Transverse colon (tissue), 4 donors: ENCODE measurements around the gene PKIB. TPM values are rescaled to one million over a fixed set of nuclear protein-coding genes. Genes with fewer than 3 reads are reported as not detected.

Experiments
- DNase-seq: peaks from one replicate; pipeline ENCODE4 v3.0.0-alpha.2; 2019
- H3K27ac ChIP-seq, 4 donors: fragments of 200-600 bp; sonication (generic); 2 replicates each; pipeline ENCODE4 v1.5.1; 2016 to 2018; ENCODE audit warnings: inconsistent platforms in 4 of 4
- H3K27me3 ChIP-seq: fragments of 200-600 bp; sonication (generic); 2 replicates; pipeline ENCODE4 v1.5.1; 2017; ENCODE audit warnings: inconsistent platforms
- H3K36me3 ChIP-seq, 4 donors: fragments of 200-600 bp; sonication (generic); 2 replicates each; pipeline ENCODE4 v1.5.1; 2017 to 2019; ENCODE audit warnings: inconsistent platforms in 4 of 4
- H3K4me1 ChIP-seq, 4 donors: fragments of 200-600 bp; sonication (generic); 2 replicates each; pipeline ENCODE4 v1.5.1; 2017 to 2020; ENCODE audit warnings: inconsistent platforms in 4 of 4
- H3K4me3 ChIP-seq, 4 donors: fragments of 200-600 bp; sonication (generic); 1 replicate in 1 of 4; 2 replicates in 3 of 4; pipeline versions ENCODE4 v1.5.1 to v1.6.1; 2017 to 2019; ENCODE audit warnings: inconsistent platforms in 4 of 4
- H3K9me3 ChIP-seq, 2 donors: fragments of 200-600 bp; sonication (generic); 2 replicates each; pipeline ENCODE4 v1.5.1; 2017 to 2019; ENCODE audit warnings: inconsistent platforms in 2 of 2
- CTCF ChIP-seq, 5 experiments: fragments of 200-600 bp in 3 of 5; fragments of 450-650 bp in 2 of 5; sonication (generic) in 3 of 5; IDR thresholded peaks; 1 replicate in 2 of 5; 2 replicates in 3 of 5; pipeline ENCODE4 v1.5.1; 2016 to 2017; ENCODE audit warnings: antibody characterized with exemption in 5 of 5, inconsistent platforms in 3 of 5, mild to moderate bottlenecking in 2 of 5, moderate library complexity in 1 of 5
- EP300 ChIP-seq: sonication (generic); formaldehyde crosslinking; IDR thresholded peaks from one replicate; pipeline ENCODE4 v1.6.1; 2017; ENCODE audit warnings: antibody characterized with exemption, low read depth
- POLR2A ChIP-seq: fragments of 450-650 bp; IDR thresholded peaks from one replicate; pipeline ENCODE4 v1.6.1; 2016; ENCODE audit warnings: antibody characterized with exemption, mild to moderate bottlenecking, moderate library complexity
- POLR2AphosphoS5 ChIP-seq, 3 donors: sonication (generic); formaldehyde crosslinking; IDR thresholded peaks; one replicate each; pipeline ENCODE4 v1.6.1; 2016; ENCODE audit warnings: antibody characterized with exemption in 3 of 3
- WGBS, 2 donors: methylation state at CpG; one replicate each; pipeline ENCODE4 v1.1.5; 2018; ENCODE audit warnings: low coverage in 1 of 2; 5-methylcytosine and 5-hydroxymethylcytosine counted together
- in situ Hi-C, 4 donors: fragments of 200-750 bp; cut with MboI; loops; one replicate each; pipeline versions ENCODE4 v1.15.0 to v1.15.1; 2017; ENCODE audit warnings: low sequenced_read_pairs in 3 of 4, low pct_ligation_motif_present in 1 of 4, low pct_unique_long_range_greater_than_20kb in 1 of 4
- intact Hi-C: fragments of 100-400 bp; cut with DNase I; formaldehyde crosslinking; loops from one replicate; pipeline ENCODE4 v1.15.1; 2023; ENCODE audit warnings: low total_unique reads
- total RNA-seq, 4 donors: library from RNA; depleted of rRNA; stranded (reverse); fragments of >200 nt; gene quantifications; one replicate each; pipeline ENCODE4 v1.1.0, GENCODE V29; 2016

Gene PKIB
- total RNA-seq, 4 donors from 2014 or later = 45.2 to 163 (median 96.1) TPM

DNA sequence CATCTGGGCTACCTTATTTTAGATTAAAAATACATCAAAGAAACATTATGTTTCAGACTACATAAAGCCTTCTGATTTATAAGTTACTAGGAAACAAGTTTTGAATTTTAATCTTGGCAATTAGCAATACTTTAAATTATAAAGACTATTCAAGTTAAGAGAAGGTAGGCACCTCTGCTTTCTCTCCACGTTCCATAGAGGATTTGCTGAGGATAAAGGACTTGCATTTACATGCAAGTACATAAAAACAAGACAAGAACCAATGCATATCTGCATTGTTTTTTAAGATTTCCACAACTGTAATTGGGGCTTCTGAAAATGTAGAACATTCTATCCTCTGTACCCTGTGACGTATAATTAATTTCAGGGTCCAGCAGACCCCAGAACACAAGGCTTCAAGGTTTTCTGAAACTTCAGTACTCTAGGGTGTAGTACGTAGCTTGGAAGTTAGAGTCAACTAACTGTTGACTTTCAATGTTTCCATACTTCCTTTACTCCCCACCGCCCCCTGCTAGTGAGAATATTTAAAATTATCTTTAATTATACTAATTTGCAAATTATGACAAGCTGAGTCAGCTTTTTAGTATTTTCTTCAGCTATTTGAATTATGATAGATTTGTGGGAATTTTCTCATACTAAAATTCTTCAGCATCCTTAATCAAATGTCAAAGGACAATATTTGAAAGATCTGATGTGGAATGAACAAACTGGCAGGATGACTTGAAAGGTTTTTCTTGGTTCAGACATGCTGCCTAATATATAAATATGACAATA lies 82.8 kb downstream of the PKIB start:
- no peak for DNase-seq
- Histone ChIP-seq H3K4me1 (no peaks in the 10 kb centered on the region), H3K27ac (no peak overlapping the region), H3K4me3 (no peak overlapping the region), H3K36me3 (no peaks in the 10 kb centered on the region), H3K9me3 (no peaks in the 10 kb centered on the region), H3K27me3 (no peaks in the 10 kb centered on the region)
- WGBS, 2 donors = 71 to 79% methylated on average over 4 of the region's 4 CpGs
- no peak for TF ChIP-seq POLR2A
- no peak for TF ChIP-seq EP300
- TF ChIP-seq POLR2AphosphoS5 (IDR thresholded peaks at IDR 0.05) = no peak
- TF ChIP-seq CTCF (IDR thresholded peaks at IDR 0.05) = no peak
- intact Hi-C loops (no loop called here), in situ Hi-C loops (no loop called here)

DNA sequence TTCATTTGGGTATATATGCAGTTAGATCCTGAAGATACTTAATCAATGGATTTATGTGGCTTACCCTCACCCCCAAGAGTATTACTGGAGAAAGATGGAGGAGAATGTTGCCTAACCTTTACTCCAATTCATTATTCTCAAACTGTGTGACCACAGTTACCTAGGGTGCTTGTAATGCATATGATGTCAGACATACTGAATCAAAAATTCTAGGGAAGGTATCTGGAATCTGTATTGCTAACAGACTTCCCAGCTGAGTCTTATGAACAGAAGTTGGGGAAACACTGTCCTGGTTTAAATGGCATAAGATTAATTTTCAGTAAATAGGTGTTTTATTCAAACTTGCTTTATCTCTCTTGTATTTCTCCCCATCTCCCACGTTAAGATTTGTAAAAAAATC lies 83.9 kb downstream of the PKIB start:
- Histone ChIP-seq H3K4me1 (no peaks in the 10 kb centered on the region), H3K27ac (no peak overlapping the region), H3K4me3 (no peak overlapping the region), H3K27me3 (no peaks in the 10 kb centered on the region), H3K36me3 (no peaks in the 10 kb centered on the region), H3K9me3 (no peaks in the 10 kb centered on the region)
- in situ Hi-C loops (no loop called here), intact Hi-C loops (no loop called here)
- WGBS, 2 donors = 53 to 67% methylated on average over 1 of the region's 1 CpG
- no peak for DNase-seq
- TF ChIP-seq CTCF (IDR thresholded peaks at IDR 0.05) (no peak), EP300 (no peak), POLR2AphosphoS5 (IDR thresholded peaks at IDR 0.05) (no peak), POLR2A (no peak)

- no peak overlapping the region for H3K27ac ChIP-seq
- intact Hi-C loops = loop anchor here (5.0 kb wide), 1 partner anchor 1168 kb away; no protein-coding TSS in a partner anchor
- H3K27me3 ChIP-seq = no peaks in the 10 kb centered on the region
- H3K4me1 ChIP-seq = no peaks in the 10 kb centered on the region
- WGBS, 2 donors = 54 to 60% methylated on average over 3 of the region's 3 CpGs
- no peak for TF ChIP-seq POLR2AphosphoS5 (IDR thresholded peaks at IDR 0.05)
- no peak for TF ChIP-seq POLR2A
- no peak for TF ChIP-seq EP300
- no peak for TF ChIP-seq CTCF (IDR thresholded peaks at IDR 0.05)
- in situ Hi-C loops = no loop called here
- no peaks in the 10 kb centered on the region for H3K9me3 ChIP-seq
- no peak for DNase-seq
- no peak overlapping the region for H3K4me3 ChIP-seq
- H3K36me3 ChIP-seq = no peaks in the 10 kb centered on the region
These were observed 84.4 kb downstream of the PKIB start for GRCh38 chr6:122694602-122695001.

GRCh38 chr6:122695188-122695587 lies 85.0 kb downstream of the PKIB start:
- H3K4me1 ChIP-seq = no peaks in the 10 kb centered on the region
- no peaks in the 10 kb centered on the region for H3K36me3 ChIP-seq
- H3K9me3 ChIP-seq = no peaks in the 10 kb centered on the region
- no peaks in the 10 kb centered on the region for H3K27me3 ChIP-seq
- H3K4me3 ChIP-seq = no peak overlapping the region
- 78 to 81% methylated on average over 3 of the region's 3 CpGs for WGBS, 2 donors
- intact Hi-C loops = loop anchor here (5.0 kb wide), 1 partner anchor 1167 kb away; no protein-coding TSS in a partner anchor
- H3K27ac ChIP-seq = no peak overlapping the region
- no peak for DNase-seq
- in situ Hi-C loops = no loop called here
- TF ChIP-seq POLR2A = no peak
- no peak for TF ChIP-seq POLR2AphosphoS5 (IDR thresholded peaks at IDR 0.05)
- no peak for TF ChIP-seq CTCF (IDR thresholded peaks at IDR 0.05)
